Upper lobe of left lung (tissue), 6 donors: ENCODE measurements around the gene MAP2K7. TPM values are rescaled to one million over a fixed set of nuclear protein-coding genes. Genes with fewer than 3 reads are reported as not detected.
A peak's percentile ranks its signal among the peaks of the same experiment; 100 is the strongest.

Experiments
- ATAC-seq, 2 donors: fragments of 200-7000 bp; cut with Tn5 transposase; one replicate each; pipeline ENCODE4 v1.9.1; 2022; ENCODE audit warnings: mild to moderate bottlenecking in 2 of 2, moderate library complexity in 2 of 2; ENCODE audit not compliant: low FRiP score in 2 of 2
- DNase-seq, 2 donors: peaks; one replicate each; pipeline ENCODE4 v3.0.0-alpha.2; 2019 to 2020
- H3K27ac ChIP-seq, 4 donors: fragments of 200-600 bp; sonication (generic); one replicate each; pipeline ENCODE4 v1.5.1; 2016 to 2019
- H3K27me3 ChIP-seq, 4 donors: fragments of 200-600 bp; sonication (generic); one replicate each; pipeline ENCODE4 v1.5.1; 2017 to 2019
- H3K36me3 ChIP-seq, 4 donors: fragments of 200-600 bp; sonication (generic); one replicate each; pipeline ENCODE4 v1.5.1; 2016 to 2019
- H3K4me1 ChIP-seq, 4 donors: fragments of 200-600 bp; sonication (generic); one replicate each; pipeline ENCODE4 v1.5.1; 2018 to 2019
- H3K4me3 ChIP-seq, 4 donors: fragments of 200-600 bp; sonication (generic); one replicate each; pipeline ENCODE4 v1.5.1; 2017 to 2019; ENCODE audit warnings: mild to moderate bottlenecking in 2 of 4, moderate library complexity in 1 of 4
- H3K9me3 ChIP-seq, 4 donors: fragments of 200-600 bp; sonication (generic); one replicate each; pipeline ENCODE4 v1.5.1; 2018 to 2019
- EP300 ChIP-seq, 4 donors: sonication (generic); formaldehyde crosslinking; IDR thresholded peaks; one replicate each; pipeline ENCODE4 v1.5.1; 2017; ENCODE audit warnings: antibody characterized with exemption in 4 of 4, control low read depth in 2 of 4
- POLR2A ChIP-seq, 4 donors: fragments of 450-650 bp; IDR thresholded peaks; one replicate each; pipeline ENCODE4 v1.5.1; 2016 to 2017; ENCODE audit warnings: antibody characterized with exemption in 4 of 4, mild to moderate bottlenecking in 2 of 4
- POLR2AphosphoS5 ChIP-seq, 2 donors: sonication (generic); formaldehyde crosslinking; IDR thresholded peaks; one replicate each; pipeline ENCODE4 v1.5.1; 2017; ENCODE audit warnings: antibody characterized with exemption in 2 of 2
- WGBS, 2 donors: methylation state at CpG; one replicate each; pipeline ENCODE4 v1.1.5; 2017 to 2018; 5-methylcytosine and 5-hydroxymethylcytosine counted together
- total RNA-seq, 6 donors: library from RNA; depleted of rRNA in 4 of 6; stranded (reverse); fragments of >200 nt in 4 of 6; gene quantifications; one replicate each; pipeline versions ENCODE4 v1.1.0 to v1.2.1, GENCODE V29; 2016 to 2021
- TF ChIP-seq, protein P1 (sequence below), 6 experiments: fragments of 450-650 bp in 4 of 6; fragments of 200-600 bp in 2 of 6; sonication (generic) in 2 of 6; IDR thresholded peaks; one replicate each; pipeline ENCODE4 v1.5.1; 2016 to 2019; ENCODE audit warnings: antibody characterized with exemption in 6 of 6
- donor health status: DM: no; HTN: no; CAD: no; lungs with moderate emphysema.
- donor health status: DM: no; HTN: yes; CAD: no; lungs with severe emphysema.

MAP2K7 gene
- total RNA-seq, 6 donors from 2014 or later: 21.1 to 61.8 (median 33.0) TPM

DNA sequence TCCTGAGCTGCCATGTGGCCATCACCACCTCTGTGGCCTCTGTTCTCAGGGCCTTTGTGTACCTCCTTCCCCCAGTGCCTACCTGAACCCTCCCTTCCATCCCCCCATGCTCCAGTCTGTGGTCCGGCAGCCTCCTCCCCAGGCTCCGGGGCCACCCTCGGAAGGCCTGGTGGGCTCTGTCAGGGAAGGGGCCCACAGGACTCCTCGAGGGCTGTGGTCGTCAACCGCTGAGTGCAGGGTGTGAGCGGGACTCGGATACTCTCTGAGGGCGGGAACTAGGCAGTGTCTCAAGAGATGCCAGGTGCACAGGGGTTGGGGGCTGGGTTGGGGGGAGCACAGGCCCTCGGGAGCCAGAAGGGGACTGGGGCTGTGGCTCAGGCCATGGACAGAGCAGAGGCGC is 3.9 kb downstream of the MAP2K7 start:
- no peaks in the 10 kb centered on the region for H3K9me3 ChIP-seq
- TF ChIP-seq EP300 (IDR thresholded peaks at IDR 0.05) (no peak), POLR2AphosphoS5 (IDR thresholded peaks at IDR 0.05) (no peak), POLR2A (IDR thresholded peaks at IDR 0.05) (no peak)
- TF ChIP-seq, protein P1, sequence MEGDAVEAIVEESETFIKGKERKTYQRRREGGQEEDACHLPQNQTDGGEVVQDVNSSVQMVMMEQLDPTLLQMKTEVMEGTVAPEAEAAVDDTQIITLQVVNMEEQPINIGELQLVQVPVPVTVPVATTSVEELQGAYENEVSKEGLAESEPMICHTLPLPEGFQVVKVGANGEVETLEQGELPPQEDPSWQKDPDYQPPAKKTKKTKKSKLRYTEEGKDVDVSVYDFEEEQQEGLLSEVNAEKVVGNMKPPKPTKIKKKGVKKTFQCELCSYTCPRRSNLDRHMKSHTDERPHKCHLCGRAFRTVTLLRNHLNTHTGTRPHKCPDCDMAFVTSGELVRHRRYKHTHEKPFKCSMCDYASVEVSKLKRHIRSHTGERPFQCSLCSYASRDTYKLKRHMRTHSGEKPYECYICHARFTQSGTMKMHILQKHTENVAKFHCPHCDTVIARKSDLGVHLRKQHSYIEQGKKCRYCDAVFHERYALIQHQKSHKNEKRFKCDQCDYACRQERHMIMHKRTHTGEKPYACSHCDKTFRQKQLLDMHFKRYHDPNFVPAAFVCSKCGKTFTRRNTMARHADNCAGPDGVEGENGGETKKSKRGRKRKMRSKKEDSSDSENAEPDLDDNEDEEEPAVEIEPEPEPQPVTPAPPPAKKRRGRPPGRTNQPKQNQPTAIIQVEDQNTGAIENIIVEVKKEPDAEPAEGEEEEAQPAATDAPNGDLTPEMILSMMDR (IDR thresholded peaks at IDR 0.05): no peak
- ATAC-seq: no peak
- no peaks in the 10 kb centered on the region for H3K27me3 ChIP-seq
- peaks cover 23 to 54% (median 46%) of the 10 kb centered on the region in 4 donors for H3K36me3 ChIP-seq
- no peak overlapping the region for H3K4me3 ChIP-seq
- peaks cover 26 to 39% (median 30%) of the 10 kb centered on the region in 4 donors for H3K4me1 ChIP-seq
- no peak overlapping the region for H3K27ac ChIP-seq
- peak in 1 of 2 donors; percentile 53 for DNase-seq
- 86 to 95% methylated on average over 11 of the region's 11 CpGs for WGBS, 2 donors

DNA sequence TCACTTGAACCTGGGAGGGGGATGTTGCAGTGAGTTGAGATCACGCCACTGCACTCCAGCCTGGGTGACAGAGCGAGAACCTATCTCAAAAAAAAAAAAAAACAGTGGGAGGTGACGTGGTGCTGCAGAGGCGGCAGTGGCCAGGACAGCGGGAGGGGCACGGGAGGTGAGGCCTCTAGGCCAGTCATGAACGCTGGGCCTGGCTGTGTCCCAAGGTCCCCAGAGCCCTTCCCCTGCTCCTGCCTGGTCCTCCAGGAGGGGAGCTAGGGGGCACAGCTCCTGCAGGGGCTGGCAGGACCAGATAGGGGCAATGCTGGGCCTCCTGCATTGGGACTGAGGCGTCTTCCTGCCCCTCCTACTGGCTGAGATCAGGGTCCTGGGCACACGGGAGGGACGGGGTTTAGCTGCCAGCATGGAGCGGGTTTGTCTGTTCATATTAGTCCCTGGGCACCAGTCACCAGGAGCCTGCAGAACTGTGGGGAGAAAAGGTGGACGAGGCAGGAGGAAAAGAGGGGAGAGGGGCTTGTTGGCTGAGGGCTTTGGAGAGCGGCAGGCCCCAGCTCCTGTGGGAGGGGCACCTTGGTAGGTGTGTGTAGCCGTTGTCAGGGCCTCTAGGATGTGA is 4.5 kb downstream of the MAP2K7 start:
- Histone ChIP-seq H3K27me3 (no peaks in the 10 kb centered on the region), H3K4me1 (peaks cover 19 to 33% (median 24%) of the 10 kb centered on the region in 4 donors), H3K4me3 (no peak overlapping the region), H3K36me3 (peaks cover 26 to 60% (median 53%) of the 10 kb centered on the region in 4 donors), H3K27ac (no peak overlapping the region), H3K9me3 (no peaks in the 10 kb centered on the region)
- no peak for ATAC-seq
- 88 to 89% methylated on average over 10 to 14 of the region's 14 CpGs for WGBS, 2 donors
- TF ChIP-seq, protein P1 (IDR thresholded peaks at IDR 0.05): no peak
- no peak for TF ChIP-seq POLR2AphosphoS5 (IDR thresholded peaks at IDR 0.05)
- no peak for TF ChIP-seq EP300 (IDR thresholded peaks at IDR 0.05)
- no peak for TF ChIP-seq POLR2A (IDR thresholded peaks at IDR 0.05)
- peak in 1 of 2 donors; percentile 50 for DNase-seq

DNA sequence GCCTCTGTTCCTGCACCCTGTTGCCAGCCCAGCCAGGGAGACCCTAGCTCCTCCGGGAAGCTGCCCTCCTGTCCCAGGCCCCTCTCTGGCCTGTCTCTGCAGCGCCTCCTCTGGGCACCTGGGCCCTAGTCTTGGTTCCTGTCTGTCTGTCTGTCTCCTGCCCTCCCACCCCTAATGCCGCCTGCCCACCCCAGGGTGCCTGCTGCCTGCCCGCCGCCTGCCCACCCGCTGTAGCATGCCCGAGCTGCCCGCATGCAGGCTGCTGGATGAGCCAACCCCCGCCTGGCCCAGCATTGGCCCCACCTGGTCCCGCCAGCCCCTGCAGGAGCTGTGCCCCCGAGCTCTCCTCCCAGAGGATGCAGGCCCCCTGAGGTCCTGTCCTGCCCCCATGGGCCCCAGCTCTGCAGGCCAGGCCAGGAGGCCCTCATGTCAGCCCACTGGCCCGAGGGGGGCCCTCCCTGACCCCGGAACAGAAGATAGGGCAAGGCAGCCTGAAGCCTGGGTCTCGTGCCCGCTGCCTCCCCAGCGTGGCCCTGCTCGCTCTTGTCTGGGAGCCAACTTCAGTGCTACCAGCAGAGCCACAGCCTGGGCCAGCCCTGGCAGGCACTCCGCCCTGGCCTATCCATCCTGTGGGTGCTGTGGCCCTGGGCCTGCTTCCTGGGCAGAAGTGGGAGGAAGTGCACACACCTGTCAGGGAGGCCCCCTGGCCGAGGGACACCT is 5.2 kb downstream of the MAP2K7 start:
- DNase-seq: peak in 1 of 2 donors; percentile 75
- TF ChIP-seq POLR2AphosphoS5 (IDR thresholded peaks at IDR 0.05) (no peak), EP300 (IDR thresholded peaks at IDR 0.05) (no peak), POLR2A (IDR thresholded peaks at IDR 0.05) (no peak)
- TF ChIP-seq, protein P1 (IDR thresholded peaks at IDR 0.05): no peak
- Histone ChIP-seq H3K27me3 (no peaks in the 10 kb centered on the region), H3K9me3 (no peaks in the 10 kb centered on the region), H3K4me1 (peaks cover 19 to 33% (median 24%) of the 10 kb centered on the region in 4 donors), H3K27ac (no peak overlapping the region), H3K36me3 (peaks cover 26 to 63% (median 55%) of the 10 kb centered on the region in 4 donors), H3K4me3 (no peak overlapping the region)
- WGBS, 2 donors: 93 to 96% methylated on average over 11 to 16 of the region's 19 CpGs
- no peak for ATAC-seq

DNA sequence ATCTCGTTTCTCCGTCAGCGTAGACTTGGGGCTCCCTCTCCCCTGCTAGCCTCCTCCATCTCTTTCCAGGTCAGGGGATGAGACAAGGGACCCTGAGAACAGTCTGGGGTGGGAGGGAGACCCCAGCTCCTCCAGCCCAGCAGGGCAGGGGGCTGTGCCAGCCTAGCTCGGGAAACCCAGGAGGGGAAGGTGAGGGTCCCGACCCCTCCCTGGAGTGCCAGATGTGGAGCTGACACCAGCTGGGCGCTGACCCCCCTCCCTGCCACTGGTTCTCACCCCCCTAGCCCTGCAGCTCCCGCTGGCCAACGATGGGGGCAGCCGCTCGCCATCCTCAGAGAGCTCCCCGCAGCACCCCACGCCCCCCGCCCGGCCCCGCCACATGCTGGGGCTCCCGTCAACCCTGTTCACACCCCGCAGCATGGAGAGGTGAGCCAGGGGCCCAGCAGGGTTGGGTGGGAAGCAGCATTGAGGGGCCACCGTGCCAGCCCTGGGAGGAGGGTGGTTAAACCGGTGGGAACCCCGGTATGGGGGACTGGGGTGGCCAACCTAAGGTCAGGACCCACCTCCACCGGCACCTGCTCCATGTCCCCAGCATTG is 5.9 kb downstream of the MAP2K7 start:
- no peaks in the 10 kb centered on the region for H3K27me3 ChIP-seq
- H3K36me3 ChIP-seq: peaks cover 26 to 63% (median 55%) of the 10 kb centered on the region in 4 donors

More for the DNA sequence above, 5.9 kb downstream of the MAP2K7 start:
- peak in 1 of 2 donors; percentile 81 for DNase-seq
- no peak overlapping the region for H3K27ac ChIP-seq
- TF ChIP-seq EP300 (IDR thresholded peaks at IDR 0.05): no peak
- TF ChIP-seq POLR2A (IDR thresholded peaks at IDR 0.05): no peak
- WGBS, 2 donors: 89 to 91% methylated on average over 7 to 11 of the region's 21 CpGs
- no peak for ATAC-seq
- no peaks in the 10 kb centered on the region for H3K9me3 ChIP-seq
- no peak overlapping the region for H3K4me3 ChIP-seq
- peaks cover 16 to 29% (median 21%) of the 10 kb centered on the region in 4 donors for H3K4me1 ChIP-seq
